Retinal pigment epithelial cell (primary cell): Measurements from ENCODE around the gene HSPG2.

Experiments
- DNase-seq: peaks from one replicate; pipeline ENCODE4 v3.0.0-alpha.2; 2010; ENCODE audit warnings: low read depth
- H3K4me3 ChIP-seq: 2 replicates; pipeline ENCODE4 v1.5.1; 2011; ENCODE audit warnings: mild to moderate bottlenecking, low read length, control low read depth, moderate library complexity
- CTCF ChIP-seq: conservative IDR thresholded peaks from 2 replicates; pipeline ENCODE4 v1.5.1; 2011; ENCODE audit warnings: low read depth, low read length, control low read depth, inconsistent platforms

The HSPG2 gene

GRCh38 chr1:21857142-21857839 is 79.8 kb downstream of the HSPG2 start:
- TF ChIP-seq CTCF, result no peak
- no peak for DNase-seq
- no peak overlapping the region for H3K4me3 ChIP-seq

- no peak overlapping the region for H3K4me3 ChIP-seq
- TF ChIP-seq CTCF, result no peak
- no peak for DNase-seq
These were observed 81.6 kb downstream of the HSPG2 start for GRCh38 chr1:21855257-21856096.

DNA sequence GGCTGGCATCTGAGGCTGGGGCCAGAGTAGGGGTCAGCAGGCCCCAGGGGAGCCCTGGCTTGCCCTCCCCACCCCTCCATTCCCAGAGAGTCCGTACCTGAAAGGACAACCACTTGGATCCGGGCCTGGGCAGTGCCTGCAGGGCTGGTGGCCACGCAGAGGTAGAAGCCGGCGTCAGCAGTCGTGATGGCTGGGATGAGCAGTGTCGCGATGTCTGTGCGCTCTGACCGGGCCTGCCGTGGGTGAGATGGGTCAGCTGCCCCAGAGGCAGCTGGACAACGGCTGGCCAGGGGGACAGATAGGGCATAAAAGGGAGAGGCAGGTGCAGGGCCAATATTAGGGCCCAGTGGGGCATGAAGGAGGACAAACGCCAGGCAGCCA is 82.4 kb downstream of the HSPG2 start:
- no peak for DNase-seq
- TF ChIP-seq CTCF, result no peak
- H3K4me3 ChIP-seq, result no peak overlapping the region

GRCh38 chr1:21854090-21854750 is 82.9 kb downstream of the HSPG2 start:
- DNase-seq, result no peak
- H3K4me3 ChIP-seq, result no peak overlapping the region
- no peak for TF ChIP-seq CTCF

DNA sequence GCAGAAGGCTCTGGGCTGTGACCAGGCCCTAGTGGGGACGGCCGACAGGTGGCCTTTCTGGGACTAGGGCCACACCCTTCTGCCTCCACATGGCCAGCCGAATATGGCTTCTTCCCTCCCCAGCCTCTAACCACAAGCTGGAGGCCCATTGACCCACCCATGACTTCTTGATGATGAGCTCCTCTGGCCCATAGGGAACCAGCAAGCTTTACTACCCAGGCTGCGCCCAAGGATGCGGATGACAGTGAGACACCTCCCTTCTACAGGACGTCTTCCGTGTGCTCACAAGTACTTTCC is 84.0 kb downstream of the HSPG2 start:
- H3K4me3 ChIP-seq, result no peak overlapping the region
- DNase-seq, result no peak
- no peak for TF ChIP-seq CTCF

DNA sequence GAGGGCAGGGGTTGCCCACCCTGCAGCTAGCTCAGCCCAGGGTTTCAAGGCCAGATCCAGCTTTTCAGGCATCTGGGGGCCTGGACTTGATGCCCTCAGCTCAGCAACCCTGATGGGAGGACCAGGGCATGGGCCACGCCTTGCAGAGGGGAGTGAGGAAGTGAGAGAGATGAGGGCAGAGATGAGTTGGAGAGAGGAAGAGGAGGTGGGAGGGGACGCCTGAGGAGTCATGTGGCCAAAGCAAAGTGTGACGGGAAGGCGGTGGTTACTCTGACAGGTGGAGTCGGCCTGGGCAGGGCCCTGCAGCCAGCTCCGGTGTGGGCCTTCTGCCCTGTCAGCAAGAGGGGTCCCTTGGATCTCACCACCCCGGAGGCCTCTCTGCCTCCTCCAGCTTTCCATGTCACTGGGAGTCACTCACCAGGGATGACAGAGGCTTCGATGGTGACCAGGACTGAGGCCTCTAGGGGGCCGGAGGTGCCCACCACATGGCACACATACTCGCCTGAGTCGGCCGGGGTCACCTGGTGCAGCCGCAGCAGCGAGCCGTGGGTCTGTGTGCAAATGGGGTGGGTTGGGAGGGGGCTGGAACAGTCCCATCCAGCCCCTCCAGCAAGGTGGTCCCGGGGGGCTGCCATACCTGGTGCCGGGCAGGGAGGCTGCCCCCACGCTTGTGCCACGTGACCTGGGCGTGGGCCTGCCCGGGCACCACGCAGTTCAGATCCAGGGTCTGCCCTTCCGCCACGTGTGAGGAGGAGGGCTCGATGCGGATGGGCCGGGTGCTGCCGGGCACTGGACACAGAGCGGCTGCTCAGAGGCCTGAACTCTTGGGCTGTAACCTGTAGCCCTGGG is 84.6 kb downstream of the HSPG2 start:
- no peak for DNase-seq
- TF ChIP-seq CTCF, result no peak
- H3K4me3 ChIP-seq, result no peak overlapping the region
